Measurements from ENCODE around the gene KRTAP20-4.

The KRTAP20-4 gene

DNA sequence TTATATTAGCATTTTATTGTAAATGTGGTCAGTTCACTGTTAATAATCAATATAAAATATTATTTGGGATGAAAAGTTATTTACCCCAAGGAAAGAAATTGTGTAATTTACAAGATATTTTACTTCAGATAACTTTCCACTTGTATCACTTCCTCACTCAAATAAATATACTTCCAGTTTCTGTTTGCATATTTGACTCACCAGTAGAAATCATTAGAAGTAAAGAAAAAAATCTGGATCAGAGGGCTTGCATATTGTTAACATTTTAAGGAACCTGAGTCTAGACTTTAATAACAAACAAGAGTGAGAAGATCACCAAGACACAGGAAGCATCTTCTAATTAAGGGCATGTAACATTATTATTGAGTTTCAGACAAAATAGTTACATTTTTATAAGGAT is 347 bp upstream of the KRTAP20-4 start:
- no peak for DNase-seq (ENCODE audit: extremely low read depth, low read depth)
- H3K4me3 ChIP-seq (replicated peaks; ENCODE audit: low read depth, low read length), result no peak overlapping the region
- TF ChIP-seq, protein P1, sequence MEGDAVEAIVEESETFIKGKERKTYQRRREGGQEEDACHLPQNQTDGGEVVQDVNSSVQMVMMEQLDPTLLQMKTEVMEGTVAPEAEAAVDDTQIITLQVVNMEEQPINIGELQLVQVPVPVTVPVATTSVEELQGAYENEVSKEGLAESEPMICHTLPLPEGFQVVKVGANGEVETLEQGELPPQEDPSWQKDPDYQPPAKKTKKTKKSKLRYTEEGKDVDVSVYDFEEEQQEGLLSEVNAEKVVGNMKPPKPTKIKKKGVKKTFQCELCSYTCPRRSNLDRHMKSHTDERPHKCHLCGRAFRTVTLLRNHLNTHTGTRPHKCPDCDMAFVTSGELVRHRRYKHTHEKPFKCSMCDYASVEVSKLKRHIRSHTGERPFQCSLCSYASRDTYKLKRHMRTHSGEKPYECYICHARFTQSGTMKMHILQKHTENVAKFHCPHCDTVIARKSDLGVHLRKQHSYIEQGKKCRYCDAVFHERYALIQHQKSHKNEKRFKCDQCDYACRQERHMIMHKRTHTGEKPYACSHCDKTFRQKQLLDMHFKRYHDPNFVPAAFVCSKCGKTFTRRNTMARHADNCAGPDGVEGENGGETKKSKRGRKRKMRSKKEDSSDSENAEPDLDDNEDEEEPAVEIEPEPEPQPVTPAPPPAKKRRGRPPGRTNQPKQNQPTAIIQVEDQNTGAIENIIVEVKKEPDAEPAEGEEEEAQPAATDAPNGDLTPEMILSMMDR (IDR thresholded peaks at IDR 0.05; ENCODE audit: low read depth, low read length, missing control alignments), result no peak

DNA sequence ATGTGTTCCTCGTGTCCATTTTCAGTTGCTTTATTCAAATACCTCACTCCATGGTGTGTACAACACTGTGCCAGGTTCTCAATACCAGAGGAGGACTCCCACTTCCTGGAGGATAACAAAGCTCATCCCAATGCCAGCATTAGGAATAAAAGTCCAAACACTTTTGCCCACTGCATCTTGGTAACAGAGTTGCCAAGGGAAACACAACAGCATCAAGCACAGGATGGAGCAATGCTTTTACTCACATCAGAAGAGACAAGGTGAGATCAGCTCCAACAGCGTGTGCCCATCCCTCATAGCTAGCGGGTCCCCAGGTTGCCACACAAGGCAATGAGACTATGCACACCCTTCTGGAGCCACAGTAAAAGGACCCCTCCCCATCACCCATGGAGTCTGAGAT is 2.9 kb downstream of the KRTAP20-4 start:
- TF ChIP-seq, protein P1 (IDR thresholded peaks at IDR 0.05; ENCODE audit: low read depth, low read length, missing control alignments), result no peak
- DNase-seq (ENCODE audit: extremely low read depth, low read depth), result no peak
- H3K4me3 ChIP-seq (replicated peaks; ENCODE audit: low read depth, low read length), result no peak overlapping the region

DNA sequence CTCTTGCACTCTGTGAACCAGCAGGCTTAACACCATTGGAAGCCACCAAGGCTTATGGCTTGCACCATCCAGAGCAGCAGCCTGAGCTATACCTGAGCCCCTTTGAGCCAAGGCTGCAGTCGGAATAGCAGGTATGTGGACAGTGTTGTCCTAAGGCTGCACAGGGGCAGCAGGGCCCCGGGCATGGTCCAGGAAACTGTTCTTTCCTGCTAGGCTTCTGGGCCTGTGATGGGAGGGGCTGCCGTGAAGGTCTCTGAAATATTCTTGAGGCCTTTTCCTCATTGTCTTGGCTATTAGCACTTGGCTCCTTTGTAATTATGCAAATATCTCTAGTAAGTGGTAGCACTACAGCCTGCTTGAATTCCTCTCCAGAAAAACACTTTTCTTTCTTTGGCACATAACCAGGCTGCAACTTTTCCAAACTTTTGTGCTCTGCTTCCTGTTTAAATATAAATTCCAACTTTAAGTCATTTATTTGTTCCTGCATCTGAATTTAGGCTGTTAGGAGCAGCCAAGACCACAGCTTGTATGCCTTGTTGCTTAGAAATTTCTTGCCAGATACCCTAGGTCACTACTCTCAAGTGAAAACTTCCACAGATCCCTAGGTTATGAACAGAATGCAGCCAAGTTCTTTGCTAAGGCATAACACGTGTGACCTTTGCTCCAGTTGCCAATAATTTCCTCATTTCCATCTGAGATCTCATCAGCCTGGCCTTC is 5.2 kb downstream of the KRTAP20-4 start:
- TF ChIP-seq, protein P1 (IDR thresholded peaks at IDR 0.05; ENCODE audit: low read depth, low read length, missing control alignments), result no peak
- DNase-seq (ENCODE audit: extremely low read depth, low read depth), result no peak
- no peak overlapping the region for H3K4me3 ChIP-seq (replicated peaks; ENCODE audit: low read depth, low read length)

DNA sequence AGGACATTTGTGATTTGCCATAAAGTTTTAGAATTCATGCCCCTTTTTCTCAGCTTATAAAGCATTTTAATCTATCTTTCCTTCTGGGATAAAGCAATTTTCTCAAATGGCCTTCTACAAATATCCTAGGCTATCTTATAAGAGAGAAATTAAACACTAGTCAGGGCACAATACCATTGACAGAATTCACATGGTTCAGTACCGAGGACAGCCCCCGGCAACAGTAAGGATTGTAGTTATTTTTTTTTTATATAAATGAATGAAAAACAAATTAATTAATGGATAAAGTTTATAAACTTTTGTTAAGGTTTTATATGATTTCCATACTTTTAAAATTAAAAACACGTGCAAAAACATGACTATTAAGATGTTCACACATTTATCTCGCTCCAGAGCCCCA is 7.7 kb downstream of the KRTAP20-4 start:
- DNase-seq (ENCODE audit: extremely low read depth, low read depth), result no peak
- H3K4me3 ChIP-seq (replicated peaks; ENCODE audit: low read depth, low read length), result no peak overlapping the region
- TF ChIP-seq, protein P1 (IDR thresholded peaks at IDR 0.05; ENCODE audit: low read depth, low read length, missing control alignments), result no peak

DNA sequence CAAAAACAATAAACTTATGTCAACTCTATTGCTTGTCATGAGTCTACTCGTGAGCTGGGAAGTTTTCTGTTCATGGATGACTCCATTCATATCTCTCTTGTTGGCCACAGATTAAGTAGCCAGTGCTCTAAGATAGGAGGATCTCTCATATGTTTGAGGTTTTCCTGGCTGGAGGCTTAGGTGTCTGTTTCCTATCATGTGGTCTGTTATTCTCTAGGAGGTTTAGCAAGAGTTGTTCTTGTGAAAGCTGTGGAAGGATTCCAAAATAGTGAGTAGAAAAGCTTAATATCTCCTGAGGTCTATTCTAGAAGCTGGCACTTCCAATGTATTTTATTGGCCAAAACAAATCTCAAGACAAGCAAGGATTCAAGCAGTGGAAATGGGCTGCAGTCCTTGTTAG is 8.8 kb downstream of the KRTAP20-4 start:
- no peak overlapping the region for H3K4me3 ChIP-seq (replicated peaks; ENCODE audit: low read depth, low read length)
- TF ChIP-seq, protein P1 (IDR thresholded peaks at IDR 0.05; ENCODE audit: low read depth, low read length, missing control alignments), result no peak
- DNase-seq (ENCODE audit: extremely low read depth, low read depth), result no peak

DNA sequence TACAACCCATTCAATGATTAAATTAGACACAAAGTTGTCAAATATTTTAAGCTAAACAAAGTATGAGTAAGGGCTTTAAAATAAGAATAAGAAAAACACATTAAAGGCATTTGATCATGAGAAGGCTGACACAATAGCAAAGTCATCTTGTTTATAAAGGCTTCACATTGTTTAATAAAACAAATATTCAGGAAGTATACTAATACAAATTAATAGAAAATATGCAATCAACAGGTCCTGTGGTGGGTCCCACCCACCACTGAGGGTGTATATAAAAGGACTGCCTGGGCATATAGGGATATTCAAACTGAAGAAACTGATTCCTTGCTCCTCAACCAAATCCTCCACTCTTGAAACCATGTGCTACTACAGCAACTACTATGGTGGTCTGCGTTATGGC is 14.5 kb downstream of the KRTAP20-4 start, which contains the start of gene KRTAP20-2:
TSS of gene KRTAP20-2 (plus strand) at position 301 of the 400 bp plus-strand sequence. CDS start at position 359, 58 bp downstream.
- TF ChIP-seq, protein P1 (IDR thresholded peaks at IDR 0.05; ENCODE audit: low read depth, low read length, missing control alignments), result no peak
- no peak within 1 kb of the TSS for H3K4me3 ChIP-seq (replicated peaks; ENCODE audit: low read depth, low read length)
- no peak for DNase-seq (ENCODE audit: extremely low read depth, low read depth)

DNA sequence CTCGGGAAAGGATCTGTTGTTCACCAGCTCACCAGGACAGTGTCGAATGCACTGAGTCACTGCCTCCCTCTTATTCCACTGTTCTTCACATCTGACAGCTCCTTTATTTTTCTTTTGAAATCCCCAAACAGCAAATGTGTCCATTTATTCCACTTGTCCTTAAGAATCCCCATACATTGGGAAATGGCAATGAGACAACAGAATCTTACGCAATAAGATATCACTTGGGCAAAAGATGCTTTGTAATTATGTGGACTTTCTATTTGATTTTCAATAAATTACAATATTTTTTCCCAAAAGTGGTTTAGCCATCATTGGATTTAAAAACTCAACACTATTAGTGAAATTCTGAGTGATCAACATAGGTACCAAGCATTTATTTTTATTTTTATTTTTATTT is 18.3 kb downstream of the KRTAP20-4 start:
- H3K4me3 ChIP-seq (replicated peaks; ENCODE audit: low read depth, low read length), result no peak overlapping the region
- no peak for DNase-seq (ENCODE audit: extremely low read depth, low read depth)
- TF ChIP-seq, protein P1 (IDR thresholded peaks at IDR 0.05; ENCODE audit: low read depth, low read length, missing control alignments), result no peak

All from HFF-Myc (cell line).